ENCODE results near the gene UBL5. TPM values are rescaled to one million over a fixed set of nuclear protein-coding genes. Genes with fewer than 3 reads are reported as not detected.

The UBL5 gene
- total RNA-seq, 1 donor from 2014 or later: 538 TPM

DNA sequence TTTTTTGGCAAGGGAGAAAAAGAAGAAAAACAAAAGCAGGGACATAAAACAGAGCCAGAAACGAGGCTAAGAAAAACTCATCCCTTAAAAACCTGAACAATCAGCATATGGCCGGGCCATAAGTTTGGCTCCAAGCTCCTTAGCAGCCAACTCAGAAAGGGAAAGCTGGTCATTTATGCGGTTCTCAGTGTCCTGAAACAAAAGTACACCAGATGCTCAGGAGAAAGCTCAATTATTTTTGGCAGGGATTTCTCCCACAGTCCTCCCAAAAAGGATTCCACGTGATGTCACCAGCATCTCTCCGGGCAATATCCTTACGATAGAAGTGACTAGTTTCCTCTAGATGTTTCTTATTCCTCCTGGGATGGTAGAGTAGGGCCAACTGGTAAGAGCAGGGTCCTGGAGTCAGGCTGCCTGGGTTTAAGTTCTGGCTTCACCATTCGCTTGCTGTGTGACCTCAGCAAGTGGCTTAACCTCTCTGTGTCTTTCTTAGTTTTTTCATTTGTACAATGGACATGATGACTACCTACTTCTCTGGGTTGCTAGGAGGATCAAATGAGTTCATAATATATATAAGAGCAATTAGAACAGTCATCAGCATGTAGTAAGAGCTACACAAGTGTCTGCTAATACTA lies 41.4 kb downstream of the UBL5 start:
- no peaks in the 10 kb centered on the region for H3K9me3 ChIP-seq (replicated peaks)
- intact Hi-C loops (cut with micrococcal nuclease): no loop called here
- peaks cover 18% of the 10 kb centered on the region for H3K27me3 ChIP-seq (ENCODE audit: low read depth)
- no peak overlapping the region for H3K4me3 ChIP-seq
- H3K36me3 ChIP-seq: no peaks in the 10 kb centered on the region
- H3K27ac ChIP-seq (replicated peaks): no peak overlapping the region
- DNase-seq: no peak
- TF ChIP-seq, protein P1, sequence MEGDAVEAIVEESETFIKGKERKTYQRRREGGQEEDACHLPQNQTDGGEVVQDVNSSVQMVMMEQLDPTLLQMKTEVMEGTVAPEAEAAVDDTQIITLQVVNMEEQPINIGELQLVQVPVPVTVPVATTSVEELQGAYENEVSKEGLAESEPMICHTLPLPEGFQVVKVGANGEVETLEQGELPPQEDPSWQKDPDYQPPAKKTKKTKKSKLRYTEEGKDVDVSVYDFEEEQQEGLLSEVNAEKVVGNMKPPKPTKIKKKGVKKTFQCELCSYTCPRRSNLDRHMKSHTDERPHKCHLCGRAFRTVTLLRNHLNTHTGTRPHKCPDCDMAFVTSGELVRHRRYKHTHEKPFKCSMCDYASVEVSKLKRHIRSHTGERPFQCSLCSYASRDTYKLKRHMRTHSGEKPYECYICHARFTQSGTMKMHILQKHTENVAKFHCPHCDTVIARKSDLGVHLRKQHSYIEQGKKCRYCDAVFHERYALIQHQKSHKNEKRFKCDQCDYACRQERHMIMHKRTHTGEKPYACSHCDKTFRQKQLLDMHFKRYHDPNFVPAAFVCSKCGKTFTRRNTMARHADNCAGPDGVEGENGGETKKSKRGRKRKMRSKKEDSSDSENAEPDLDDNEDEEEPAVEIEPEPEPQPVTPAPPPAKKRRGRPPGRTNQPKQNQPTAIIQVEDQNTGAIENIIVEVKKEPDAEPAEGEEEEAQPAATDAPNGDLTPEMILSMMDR (IDR thresholded peaks at IDR 0.05; ENCODE audit: borderline replicate concordance): no peak
- no peaks in the 10 kb centered on the region for H3K4me1 ChIP-seq

DNA sequence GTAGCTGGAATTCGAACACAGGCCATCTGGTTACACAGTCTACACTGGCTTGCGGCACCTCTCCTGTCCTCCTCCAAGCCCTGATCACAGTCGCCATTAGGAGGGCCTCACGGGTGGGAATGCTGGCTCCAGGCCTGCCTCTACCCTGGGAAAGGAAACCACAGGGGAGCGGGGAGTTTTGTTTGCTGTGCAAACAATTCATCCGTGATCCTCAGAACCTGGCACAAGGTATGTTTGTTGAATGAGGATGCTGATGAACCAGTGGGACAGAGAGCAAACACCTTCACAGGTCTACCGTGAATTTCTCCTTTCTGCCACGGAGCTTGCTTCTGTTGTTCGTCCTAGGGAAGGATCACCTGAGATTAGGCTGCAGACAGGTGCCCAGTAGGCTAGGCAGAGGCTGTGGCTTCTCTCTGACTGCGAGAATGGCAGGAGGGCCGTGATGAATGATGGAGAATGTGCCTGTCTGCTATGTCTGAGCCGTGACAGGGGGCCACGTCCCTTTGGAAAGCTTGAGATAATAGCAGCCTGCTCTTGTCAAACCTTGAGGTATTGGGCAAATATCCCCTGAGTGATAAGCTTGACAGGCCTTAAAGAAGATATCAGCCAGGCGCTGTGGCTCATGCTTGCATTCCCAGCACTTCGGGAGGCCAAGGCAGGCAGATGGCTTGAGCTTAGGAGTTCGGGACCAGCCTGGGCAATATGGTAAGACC lies 44.1 kb downstream of the UBL5 start:
- H3K36me3 ChIP-seq: no peaks in the 10 kb centered on the region
- TF ChIP-seq, protein P1 (IDR thresholded peaks at IDR 0.05; ENCODE audit: borderline replicate concordance): no peak

DNA sequence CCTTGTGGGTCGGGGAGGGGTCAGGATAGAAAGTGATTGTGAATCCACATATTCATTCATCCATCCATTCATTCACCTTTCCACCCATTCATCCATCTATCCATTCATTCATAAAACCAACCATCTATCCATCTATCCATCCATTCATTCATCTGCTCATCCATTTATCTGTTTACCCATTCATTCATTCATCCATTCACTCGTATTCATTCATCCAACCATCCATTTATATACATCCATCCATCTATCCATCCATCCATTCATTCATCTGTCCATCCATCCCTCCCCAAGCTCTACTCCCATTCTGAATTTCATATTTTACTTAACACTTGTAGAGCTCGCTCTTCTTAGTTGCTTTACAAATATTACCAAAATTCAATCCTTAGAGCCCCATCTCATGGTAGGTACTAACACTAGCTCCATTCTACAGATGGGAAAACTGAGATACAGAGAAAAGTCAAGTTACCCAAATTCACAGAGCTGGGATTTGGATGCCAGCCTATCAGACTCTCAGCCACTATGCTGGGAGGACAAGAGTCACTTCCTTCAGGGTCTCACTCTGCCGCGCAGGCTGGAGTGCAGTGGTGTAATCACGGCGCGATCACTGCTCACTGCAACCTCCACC lies 45.0 kb downstream of the UBL5 start:
- Histone ChIP-seq H3K27me3 (ENCODE audit: low read depth) (peaks cover 39% of the 10 kb centered on the region), H3K27ac (replicated peaks) (no peak overlapping the region), H3K4me1 (no peaks in the 10 kb centered on the region), H3K9me3 (replicated peaks) (peaks cover 4% of the 10 kb centered on the region), H3K4me3 (no peak overlapping the region), H3K36me3 (no peaks in the 10 kb centered on the region)
- TF ChIP-seq, protein P1 (IDR thresholded peaks at IDR 0.05; ENCODE audit: borderline replicate concordance): no peak
- DNase-seq: no peak
- intact Hi-C loops (cut with micrococcal nuclease): no loop called here

More for the DNA sequence above, 44.1 kb downstream of the UBL5 start:
- intact Hi-C loops (cut with micrococcal nuclease): no loop called here
- H3K4me1 ChIP-seq: no peaks in the 10 kb centered on the region
- H3K27me3 ChIP-seq (ENCODE audit: low read depth): peaks cover 37% of the 10 kb centered on the region
- no peak for DNase-seq
- H3K27ac ChIP-seq (replicated peaks): no peak overlapping the region
- no peaks in the 10 kb centered on the region for H3K9me3 ChIP-seq (replicated peaks)
- H3K4me3 ChIP-seq: no peak overlapping the region

DNA sequence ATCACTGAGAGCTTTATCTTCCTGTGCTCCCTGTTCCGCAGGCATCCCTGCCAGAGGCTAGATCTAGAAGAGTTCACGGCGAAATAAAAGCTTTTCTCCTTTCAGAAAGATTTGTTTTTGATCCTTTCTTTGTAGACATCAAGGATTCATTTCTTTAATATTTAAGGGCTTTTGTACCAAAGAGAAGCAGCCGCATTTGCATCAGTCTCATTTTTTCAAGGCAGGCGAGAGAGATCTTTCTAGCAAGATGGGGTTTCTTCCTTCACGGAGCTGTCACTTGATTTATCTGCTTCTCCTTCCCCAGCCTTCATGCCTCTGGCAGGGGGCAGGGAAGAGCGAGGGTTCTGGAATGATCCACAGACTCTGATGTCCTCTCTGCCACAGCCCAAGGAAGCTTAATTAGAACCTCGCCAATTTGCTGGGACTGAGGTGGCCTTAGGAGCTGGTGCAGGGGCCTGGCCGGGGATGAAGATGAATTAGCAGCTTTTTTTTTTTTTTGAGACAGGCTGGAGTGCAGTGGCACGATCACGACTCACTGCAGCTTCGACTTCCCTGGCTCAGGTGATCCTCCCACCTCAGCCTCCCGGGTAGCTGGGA lies 47.4 kb downstream of the UBL5 start:
- Histone ChIP-seq H3K36me3 (no peaks in the 10 kb centered on the region), H3K27me3 (ENCODE audit: low read depth) (peaks cover 54% of the 10 kb centered on the region), H3K9me3 (replicated peaks) (peaks cover 7% of the 10 kb centered on the region), H3K27ac (replicated peaks) (no peak overlapping the region), H3K4me1 (no peaks in the 10 kb centered on the region), H3K4me3 (no peak overlapping the region)
- intact Hi-C loops (cut with micrococcal nuclease): no loop called here
- no peak for DNase-seq
- TF ChIP-seq, protein P1 (IDR thresholded peaks at IDR 0.05; ENCODE audit: borderline replicate concordance): no peak

DNA sequence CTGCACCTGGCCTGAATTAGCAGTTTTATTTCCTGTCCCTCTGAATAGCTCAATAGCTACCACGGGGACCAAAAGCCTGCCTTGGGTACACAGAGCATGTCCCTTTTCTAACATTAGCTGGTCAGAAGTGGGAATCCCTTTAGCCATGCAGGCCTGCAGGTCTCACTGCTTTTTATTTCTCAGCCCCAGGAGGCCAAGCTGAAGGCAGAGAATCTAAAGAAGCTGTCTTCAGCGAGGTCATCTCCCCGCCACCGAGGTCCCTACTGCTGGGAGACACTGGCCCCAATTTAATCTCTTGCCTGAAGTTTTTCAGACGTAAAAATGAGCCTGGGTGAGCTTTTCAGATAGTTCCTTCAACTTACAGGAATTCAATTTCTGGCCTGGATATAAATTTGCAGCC lies 48.1 kb downstream of the UBL5 start:
- no peak overlapping the region for H3K4me3 ChIP-seq
- peaks cover 7% of the 10 kb centered on the region for H3K9me3 ChIP-seq (replicated peaks)
- peaks cover 56% of the 10 kb centered on the region for H3K27me3 ChIP-seq (ENCODE audit: low read depth)
- H3K4me1 ChIP-seq: no peaks in the 10 kb centered on the region
- DNase-seq: no peak
- intact Hi-C loops (cut with micrococcal nuclease): no loop called here
- no peak overlapping the region for H3K27ac ChIP-seq (replicated peaks)
- TF ChIP-seq, protein P1 (IDR thresholded peaks at IDR 0.05; ENCODE audit: borderline replicate concordance): no peak
- no peaks in the 10 kb centered on the region for H3K36me3 ChIP-seq
